Left renal cortex interstitium (tissue), 4 donors: ENCODE measurements around the gene HOXC11. TPM values are rescaled to one million over a fixed set of nuclear protein-coding genes. Genes with fewer than 3 reads are reported as not detected.
A peak's percentile ranks its signal among the peaks of the same experiment; 100 is the strongest.

Experiments used
- DNase-seq, 4 donors: peaks; one replicate each; pipeline ENCODE4 v3.0.0-alpha.2; 2013; ENCODE audit warnings: low read depth in 4 of 4, low spot score in 2 of 4, missing footprints in 1 of 4
- polyA plus RNA-seq, 4 donors: library from polyadenylated mRNA; unstranded; fragments of 120-200 nt; gene quantifications; one replicate each; pipeline ENCODE4 v1.2.1, GENCODE V29; 2013; ENCODE audit not compliant: insufficient read length in 4 of 4

The HOXC11 gene
- polyA plus RNA-seq, 4 donors = 0.96 to 3.6 (median 2.3) TPM

GRCh38 chr12:53971686-53972085 is 1.2 kb upstream of the HOXC11 start:
- no peak for DNase-seq

- no peak for DNase-seq
Observed at GRCh38 chr12:53972152-53972702, 699 bp upstream of the HOXC11 start.

- DNase-seq = no peak
Observed at GRCh38 chr12:53973236-53974042, 513 bp downstream of the HOXC11 start.

- no peak for DNase-seq
Observed at GRCh38 chr12:53974084-53975063, 1.4 kb downstream of the HOXC11 start, which contains the start of gene HOTAIR. TSS of gene HOTAIR (minus strand) at chr12:53974954.

- no peak for DNase-seq
Observed at GRCh38 chr12:53975064-53975471, 2.1 kb downstream of the HOXC11 start.

GRCh38 chr12:53975479-53976152 is 2.7 kb downstream of the HOXC11 start:
- DNase-seq = no peak

- no peak for DNase-seq
Observed at GRCh38 chr12:53976172-53976822, 3.4 kb downstream of the HOXC11 start.

GRCh38 chr12:53976823-53977595 is 4.1 kb downstream of the HOXC11 start:
- DNase-seq = no peak

- no peak for DNase-seq
Observed at GRCh38 chr12:53977596-53978445, 4.9 kb downstream of the HOXC11 start.

GRCh38 chr12:53978477-53979356 is 5.8 kb downstream of the HOXC11 start:
- no peak for DNase-seq

GRCh38 chr12:53980104-53980801 is 7.3 kb downstream of the HOXC11 start:
- DNase-seq = no peak

- DNase-seq = no peak
Observed at GRCh38 chr12:53980802-53981496, 8.0 kb downstream of the HOXC11 start.

GRCh38 chr12:53981634-53982565 is 9.0 kb downstream of the HOXC11 start:
- peak in 1 of 4 donors; percentile 62 for DNase-seq

- no peak for DNase-seq
Observed at GRCh38 chr12:53982648-53983567, 10.0 kb downstream of the HOXC11 start.
